Measurements from ENCODE around the gene JPH3. TPM values are rescaled to one million over a fixed set of nuclear protein-coding genes. Genes with fewer than 3 reads are reported as not detected.

JPH3 gene
- total RNA-seq = not detected

DNA sequence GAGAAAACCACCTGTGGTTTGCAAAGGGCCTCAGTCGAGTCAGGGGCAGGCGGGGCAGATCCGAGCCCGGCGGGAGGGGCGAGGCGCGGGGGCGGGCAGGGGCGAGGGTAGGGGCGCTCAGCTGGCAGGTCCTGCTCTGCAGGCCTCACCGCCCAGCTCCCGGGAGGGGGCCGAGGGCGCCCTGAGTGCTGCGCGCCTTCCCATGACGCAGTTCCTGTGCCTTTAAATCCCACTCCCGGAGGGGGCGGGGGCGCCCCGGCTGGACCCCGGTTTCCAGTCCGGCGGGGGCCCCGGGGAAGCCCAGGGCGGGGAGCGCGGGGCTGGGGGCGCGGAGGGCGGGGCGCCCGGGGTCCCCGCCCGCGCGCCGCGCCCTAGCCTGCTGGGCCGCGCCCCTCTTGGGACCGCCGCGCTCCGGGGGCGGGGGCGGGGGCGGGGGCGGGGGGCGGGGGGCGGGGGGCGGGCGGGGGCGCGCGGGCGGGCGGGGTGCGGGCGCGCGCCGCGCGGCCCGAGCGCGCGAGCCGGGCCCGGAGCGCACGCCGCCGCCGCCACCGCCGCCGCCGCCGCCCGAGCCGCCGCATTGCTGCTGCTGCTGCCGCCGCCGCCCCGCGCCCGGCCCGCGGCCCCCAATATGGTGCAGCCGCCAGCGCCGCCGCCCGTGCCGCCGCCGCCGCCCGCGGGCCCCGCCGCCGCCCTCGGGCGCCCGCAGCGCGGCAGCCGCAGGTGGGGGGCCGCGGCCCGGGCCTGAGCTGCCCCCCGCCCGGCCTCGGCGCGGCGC lies at the start of gene JPH3:
TSS of gene JPH3 (plus strand) at position 508 of the 775 bp plus-strand sequence. CDS start 639 bp downstream, outside the sequence.
- ATAC-seq = no peak
- no peak for DNase-seq (ENCODE audit: low spot score)

DNA sequence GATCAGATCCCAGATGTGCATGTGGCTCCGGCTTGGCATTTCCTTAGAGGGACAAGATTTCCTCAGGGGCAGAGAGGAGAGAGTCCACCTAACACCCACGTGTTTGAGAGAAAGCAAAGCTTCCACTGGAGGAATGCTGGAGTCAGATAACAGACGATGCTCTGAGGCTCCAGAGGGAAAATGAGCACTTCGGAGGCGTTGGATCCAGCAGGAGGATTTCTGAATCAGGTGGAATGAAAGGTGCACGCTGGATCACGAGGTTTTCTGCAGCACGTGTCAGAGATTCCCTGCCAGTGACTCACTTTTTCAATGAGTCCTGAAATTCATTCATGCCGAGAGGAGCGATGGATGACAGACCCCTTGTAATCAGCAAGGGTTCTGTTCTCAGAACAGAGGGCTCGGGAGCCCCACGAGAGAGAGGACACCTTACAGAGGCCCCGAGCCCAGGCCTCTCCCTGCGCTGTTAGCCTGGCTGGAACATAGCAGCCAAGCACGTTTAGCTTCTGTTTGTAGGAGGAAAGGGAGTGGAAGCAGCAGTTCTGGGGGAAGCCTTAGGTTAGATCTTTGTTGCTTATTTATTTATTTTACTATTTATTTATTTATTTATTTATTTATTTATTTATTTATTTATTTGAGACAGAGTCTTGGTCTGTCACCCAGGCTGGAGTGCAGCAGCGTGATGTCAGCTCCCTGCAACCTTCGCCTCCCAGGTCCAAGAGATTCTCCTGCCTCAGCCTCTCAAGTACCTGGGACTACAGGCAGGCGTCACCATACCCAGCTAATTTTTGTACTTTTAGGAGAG lies 49.3 kb upstream of the JPH3 start:
- ATAC-seq = no peak

DNA sequence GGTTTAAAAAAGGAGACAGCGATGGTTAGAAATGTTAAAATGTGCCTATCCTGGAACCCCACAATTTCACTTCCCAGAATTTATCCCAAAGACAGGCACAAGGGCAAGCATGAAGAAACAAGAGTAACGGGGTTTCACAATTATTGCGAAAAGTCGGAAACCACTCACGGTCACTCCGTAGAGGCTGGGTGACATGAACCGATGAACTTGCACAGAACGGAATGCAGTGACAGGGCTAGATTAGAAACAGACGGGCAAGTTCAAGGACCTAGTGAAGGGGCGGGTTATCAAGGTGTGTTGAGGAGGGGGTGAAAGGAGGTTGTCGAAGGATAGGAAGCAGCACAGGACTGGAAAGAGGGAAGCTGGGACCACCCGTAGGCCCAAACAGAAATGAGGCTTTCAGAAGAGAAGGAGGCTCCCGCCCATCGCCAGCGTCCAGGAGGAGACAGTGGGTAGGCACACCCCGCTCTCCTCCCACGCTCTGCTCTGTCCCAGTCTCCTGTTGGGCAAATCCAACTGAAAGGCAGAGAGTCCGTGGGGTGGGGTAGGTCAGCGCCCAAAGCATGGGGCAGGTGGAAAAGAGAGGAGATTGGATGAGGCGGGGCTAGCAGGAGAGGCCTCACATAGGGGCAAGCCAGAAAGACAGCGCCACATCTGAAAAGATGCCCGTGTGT lies 47.4 kb upstream of the JPH3 start:
- DNase-seq (ENCODE audit: low spot score) (peak; percentile 79), ATAC-seq (peak; percentile 74)

More for the DNA sequence above, 49.3 kb upstream of the JPH3 start:
- DNase-seq (ENCODE audit: low spot score) = no peak

DNA sequence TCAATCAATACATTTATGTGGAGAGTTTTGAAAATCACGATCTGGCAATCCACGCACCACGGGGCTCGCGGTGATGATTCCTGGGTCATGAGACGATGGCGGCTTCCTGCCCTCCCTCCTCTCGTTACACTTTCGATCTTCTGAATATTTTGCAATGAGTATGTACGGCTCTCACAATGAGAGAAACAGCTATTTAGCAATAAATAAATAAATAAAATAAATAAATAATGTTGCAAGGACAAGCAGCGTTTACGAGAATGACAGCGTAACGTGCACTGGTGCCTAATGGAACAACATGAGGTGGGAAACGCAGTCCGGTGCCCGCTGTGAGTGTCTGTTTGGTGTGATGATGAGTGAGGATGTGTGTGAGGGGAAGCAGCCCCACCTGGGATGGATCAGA lies 46.7 kb upstream of the JPH3 start:
- ATAC-seq = peak; percentile 54
- peak; percentile 66 for DNase-seq (ENCODE audit: low spot score)

DNA sequence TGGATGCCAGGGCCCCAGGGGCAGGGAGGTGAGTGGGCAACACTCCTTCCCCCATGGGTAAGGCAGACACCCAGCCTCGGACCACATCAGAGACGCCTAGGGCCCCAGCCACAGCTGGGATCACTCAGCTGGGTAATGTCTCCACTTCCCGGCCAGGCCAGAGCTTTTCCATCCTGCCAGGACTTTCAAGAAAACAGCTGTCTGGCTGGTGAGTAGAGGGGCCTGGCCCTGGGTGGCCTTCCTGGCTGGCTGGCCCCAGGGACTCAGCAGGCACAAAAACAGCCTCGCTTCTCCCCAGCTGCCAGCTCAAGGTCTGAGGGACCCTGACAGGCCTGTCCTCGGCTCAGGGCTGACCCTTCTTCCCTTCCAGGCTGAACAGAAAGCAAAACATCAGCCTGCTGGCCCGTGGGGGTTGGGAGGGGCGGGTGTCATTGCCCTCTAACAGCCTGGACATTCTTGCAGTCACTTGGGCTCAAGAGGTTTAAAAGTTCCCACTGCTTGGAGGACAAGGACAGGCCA lies 45.3 kb upstream of the JPH3 start:
- ATAC-seq = peak; percentile 63
- DNase-seq (ENCODE audit: low spot score) = peak; percentile 72

DNA sequence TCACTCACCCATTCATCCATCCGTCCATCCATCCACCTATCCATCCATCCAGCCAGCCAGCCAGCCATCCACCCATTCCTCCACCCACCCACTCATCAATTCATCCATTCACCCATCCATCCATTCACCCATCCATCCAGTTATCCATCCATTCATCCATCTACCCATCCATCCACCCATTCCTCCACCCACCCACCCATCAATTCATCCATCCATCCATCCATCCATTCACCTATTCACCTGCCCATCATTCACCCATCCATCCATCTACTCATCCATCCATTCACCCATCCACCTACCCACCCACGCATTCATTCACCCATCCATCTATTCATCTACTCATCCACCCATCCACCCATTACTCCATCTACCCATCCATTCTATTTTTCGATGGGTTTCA lies 43.6 kb upstream of the JPH3 start:
- no peak for ATAC-seq
- no peak for DNase-seq (ENCODE audit: low spot score)

DNA sequence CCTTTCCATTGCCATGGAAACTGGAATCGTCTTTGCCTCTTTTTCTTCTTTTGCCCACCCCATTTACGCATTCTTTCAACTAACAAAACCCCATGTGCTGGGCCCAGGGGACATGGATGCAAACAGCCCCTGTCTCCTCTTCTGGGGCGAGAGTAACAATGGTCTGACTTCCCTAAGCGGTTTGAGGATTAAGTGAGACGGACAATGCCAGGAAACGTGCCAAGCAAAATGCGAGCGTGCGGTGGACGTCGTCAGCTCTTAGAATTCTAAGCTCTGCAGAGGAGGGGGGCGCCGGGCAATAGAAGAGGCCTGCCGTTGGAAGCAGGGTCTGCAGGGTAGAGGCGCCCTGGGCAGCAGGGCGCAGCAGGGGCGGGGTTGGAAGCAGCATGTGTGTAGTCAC lies 42.4 kb upstream of the JPH3 start:
- ATAC-seq = no peak

DNA sequence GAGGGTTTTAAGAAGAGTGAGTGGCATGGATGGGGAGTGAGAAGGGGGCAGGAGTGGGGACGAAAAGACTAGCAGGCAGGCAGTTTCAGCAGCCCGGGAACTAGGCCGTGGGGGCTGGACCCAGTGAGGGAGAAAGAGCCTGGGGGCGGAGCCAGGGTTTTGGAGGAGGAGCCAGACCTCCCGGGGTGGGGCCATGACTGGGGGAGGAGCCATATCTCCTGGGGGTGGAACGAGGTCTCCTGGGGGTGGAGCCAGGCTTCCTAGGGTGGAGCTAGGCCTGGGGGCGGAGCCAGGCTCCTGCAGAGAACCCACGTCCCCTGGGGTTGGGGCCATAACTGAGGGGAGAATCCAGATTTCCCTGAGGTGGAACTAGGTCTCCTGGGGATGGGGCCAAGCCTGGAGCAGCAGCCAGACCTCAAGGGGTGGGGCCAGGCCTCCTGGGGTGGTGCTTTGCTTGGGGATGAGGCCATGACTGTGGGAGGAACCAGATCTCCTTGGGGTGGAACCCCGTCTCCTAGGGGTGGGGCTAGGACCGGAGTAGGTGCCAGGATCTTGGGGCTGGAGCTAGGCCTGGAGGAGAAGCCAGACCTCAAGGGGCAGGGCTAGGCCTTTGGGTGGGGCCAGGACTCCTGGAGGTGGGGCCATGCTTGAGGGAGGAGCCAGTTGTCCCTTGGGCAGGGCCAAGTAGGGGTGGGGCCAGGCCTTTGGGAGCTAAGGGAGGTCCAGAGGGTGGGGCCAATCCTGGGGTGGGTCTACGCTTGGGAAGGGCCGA lies 41.7 kb upstream of the JPH3 start:
- peak; percentile 51 for DNase-seq (ENCODE audit: low spot score)
- peak; percentile 38 for ATAC-seq

More for the DNA sequence above, 42.4 kb upstream of the JPH3 start:
- DNase-seq (ENCODE audit: low spot score) = no peak

DNA sequence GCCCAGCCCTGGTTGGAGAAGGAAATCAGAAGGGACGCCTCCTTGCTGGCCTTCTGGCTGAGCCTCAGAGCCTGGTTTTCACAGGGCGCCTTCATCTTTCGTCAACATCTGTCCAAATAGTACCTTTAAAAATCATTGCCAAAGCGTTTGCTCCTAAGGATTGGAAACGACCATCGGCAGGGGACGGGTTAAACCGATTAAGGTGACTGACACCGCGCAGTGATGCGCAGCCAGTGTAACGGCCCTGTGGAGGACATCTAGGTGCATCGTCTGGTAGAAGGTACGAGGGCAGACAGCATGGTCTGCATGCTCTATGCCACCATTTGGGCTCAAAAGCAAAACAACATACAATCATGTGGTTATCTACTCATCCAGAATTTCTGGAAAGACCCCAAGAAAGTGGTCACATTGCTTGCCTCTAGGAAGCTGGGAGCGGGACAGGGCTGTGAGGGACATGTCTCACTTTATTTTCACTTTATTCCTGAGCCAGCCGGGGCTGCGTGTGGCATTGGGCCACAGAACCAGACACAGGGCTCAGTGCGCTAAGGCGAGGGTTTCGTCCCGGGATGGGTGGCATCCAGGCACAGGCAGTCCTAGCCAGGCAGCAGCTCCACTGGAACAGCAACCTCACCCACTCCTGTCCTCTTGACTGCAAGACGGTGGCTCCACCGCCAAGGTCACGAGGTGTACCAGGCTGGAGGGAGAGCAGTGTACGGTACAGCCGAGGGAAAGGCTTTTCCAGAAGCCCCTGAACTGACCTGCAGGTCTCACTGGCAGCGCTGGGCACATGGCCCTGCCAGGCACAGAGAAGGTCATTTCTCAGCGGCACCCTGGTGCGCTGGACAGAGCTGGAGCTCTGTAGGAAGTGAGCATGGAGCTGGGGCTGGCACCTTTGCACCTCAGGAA lies 40.9 kb upstream of the JPH3 start:
- ATAC-seq = peak; percentile 28
- no peak for DNase-seq (ENCODE audit: low spot score)

DNA sequence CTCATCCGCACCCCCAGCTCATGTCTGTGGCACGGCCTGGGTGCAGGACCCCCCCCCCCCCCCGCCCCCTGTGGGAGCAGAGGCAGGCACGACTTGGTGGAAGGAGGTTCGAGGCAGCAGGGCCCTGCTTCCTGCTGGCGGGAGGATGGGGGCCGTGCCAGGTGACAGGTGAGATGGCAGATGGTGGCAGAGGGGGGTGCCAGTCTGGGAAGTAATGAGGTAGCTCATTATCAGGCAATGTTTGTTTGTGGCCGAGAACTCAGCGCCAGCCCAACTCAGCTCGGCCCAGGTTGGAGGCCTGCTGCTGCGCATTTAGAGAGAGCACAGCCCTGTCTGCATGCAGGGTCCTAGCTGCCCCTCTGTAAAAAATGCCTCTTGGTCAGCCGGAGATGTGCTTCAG lies 40.1 kb upstream of the JPH3 start:
- ATAC-seq (no peak), DNase-seq (ENCODE audit: low spot score) (no peak)

DNA sequence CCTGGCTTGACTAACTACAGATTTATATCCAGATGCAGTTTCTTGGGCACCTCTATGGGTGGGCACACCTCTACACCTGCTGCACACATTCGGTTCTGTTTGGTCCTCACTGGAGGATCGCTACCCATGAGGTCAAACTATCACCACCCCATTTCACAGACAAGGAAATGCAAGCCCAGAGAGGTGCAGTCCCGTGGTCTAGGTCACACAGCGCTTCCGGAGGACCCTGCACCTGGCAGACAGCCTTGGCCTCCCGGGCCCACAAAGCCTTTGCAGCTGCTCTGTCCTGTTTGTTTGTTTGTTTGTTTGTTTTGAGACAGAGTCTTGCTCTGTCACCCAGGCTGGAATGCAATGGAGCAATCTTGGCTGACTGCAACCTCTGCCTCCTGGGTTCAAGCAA lies 39.3 kb upstream of the JPH3 start:
- DNase-seq (ENCODE audit: low spot score) = no peak
- no peak for ATAC-seq

DNA sequence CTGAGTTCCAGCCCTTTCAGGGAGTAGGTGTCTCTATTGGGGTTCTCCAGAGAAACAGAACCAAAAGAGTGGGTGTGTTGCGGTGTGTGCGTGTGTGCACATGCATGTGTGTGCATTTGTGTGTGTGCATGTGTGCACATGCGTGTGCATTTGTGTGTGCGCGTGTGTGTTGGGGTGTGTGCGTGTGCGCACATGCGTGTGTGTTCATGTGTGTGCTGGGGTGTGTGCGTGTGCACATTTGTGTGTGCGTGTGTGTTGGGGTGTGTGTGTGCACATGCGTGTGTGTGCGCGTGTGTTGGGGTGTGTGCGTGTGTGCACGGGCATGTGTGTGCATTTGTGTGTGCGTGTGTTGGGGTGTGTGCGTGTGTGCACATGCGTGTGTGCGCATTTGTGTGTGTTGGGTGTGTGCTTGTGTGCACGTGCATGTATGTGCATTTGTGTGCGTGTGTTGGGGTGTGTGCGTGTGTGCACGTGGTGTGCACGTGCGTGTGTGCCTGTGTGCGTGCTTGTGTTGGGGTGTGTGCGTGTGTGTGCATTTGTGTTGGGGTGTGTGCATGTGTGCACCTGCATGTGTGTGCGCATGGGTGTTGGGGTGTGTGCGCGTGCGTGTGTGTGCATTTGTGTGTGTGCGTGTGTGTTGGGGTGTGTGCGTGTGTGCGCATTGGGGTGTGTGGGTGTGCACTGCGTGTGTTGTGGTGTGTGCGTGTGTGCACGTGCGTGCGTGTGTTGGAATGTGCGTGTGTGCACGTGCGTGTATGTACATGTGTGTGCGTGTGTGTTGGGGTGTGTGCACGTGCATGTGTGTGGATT lies 38.4 kb upstream of the JPH3 start:
- no peak for DNase-seq (ENCODE audit: low spot score)

DNA sequence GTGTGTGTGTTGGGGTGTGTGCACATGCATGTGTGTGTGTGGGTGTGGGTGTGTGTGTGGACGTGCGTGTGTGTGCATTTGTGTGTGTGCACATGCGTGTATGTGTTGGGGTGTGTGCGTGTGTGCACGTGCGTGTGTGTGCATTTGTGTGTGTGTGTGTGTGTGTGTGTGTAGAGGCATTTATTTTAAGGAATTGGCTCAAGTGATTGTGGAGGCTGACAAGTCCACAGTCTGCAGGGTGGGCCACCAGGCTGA lies 37.9 kb upstream of the JPH3 start:
- DNase-seq (ENCODE audit: low spot score) (no peak), ATAC-seq (no peak)

More for the DNA sequence above, 38.4 kb upstream of the JPH3 start:
- no peak for ATAC-seq

DNA sequence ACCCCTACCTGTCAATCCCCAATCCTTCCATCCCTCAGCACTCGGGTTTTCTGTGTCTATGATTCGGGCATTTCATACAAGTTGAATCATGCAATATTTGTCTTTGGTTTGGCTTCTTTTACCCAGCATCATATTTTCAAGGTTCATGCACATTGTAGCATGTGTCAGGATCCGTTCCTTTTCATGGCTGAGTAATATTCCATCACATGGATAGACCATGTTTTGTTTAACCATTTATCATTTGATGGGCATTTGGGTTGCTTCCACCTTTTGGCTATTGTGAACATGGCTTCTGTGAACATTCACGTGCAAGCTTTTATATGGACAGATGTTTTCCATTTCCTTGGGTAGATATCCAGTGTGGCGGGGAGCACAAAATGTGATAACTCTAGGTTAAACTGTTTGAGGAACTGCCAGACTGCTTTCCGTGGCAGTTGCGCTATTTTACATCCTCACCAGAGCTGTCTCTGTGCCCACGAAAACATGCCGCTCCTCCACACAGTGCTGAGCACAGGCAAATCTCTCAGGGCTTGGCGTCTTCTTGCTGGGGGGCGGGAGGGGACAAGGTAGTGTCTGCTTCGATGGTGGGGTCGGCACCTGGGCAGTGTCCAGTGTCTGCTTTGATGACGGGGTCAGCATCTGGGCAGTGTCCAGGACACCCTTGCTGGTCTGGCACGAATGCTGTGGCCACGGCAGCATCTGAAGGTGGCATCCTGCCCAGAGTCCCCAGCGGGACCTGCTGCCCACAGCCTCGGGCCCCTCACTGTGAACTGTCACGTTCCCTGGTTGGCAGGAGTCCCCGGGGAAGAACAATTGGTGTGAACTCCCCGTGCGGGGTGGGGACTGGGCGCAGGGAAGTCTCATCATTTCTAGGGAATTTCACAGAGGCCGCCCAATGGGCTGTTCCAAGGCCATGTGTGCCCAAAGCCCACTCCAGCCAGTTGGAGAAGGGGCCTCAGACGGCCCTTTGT lies 32.4 kb upstream of the JPH3 start:
- ATAC-seq = no peak
- DNase-seq (ENCODE audit: low spot score) = peak; percentile 52

DNA sequence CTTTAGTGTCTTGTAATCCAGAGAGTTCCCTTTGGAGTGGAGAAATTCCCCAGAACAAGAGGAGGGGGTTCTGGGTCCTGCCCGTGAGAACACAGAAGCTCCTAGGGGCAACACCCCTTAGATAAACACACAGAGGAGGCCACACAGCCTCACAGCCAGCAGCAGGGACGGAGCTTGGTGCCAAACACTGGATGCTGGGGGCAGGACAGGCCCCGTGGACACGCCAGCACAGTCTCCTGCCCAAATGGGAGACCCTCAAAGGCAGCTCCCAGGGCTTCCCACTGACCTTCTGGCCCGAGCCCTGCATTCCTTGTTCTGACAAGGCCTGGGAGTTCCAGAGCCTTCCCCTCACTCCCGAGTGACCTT lies 31.8 kb upstream of the JPH3 start:
- no peak for DNase-seq (ENCODE audit: low spot score)
- no peak for ATAC-seq

DNA sequence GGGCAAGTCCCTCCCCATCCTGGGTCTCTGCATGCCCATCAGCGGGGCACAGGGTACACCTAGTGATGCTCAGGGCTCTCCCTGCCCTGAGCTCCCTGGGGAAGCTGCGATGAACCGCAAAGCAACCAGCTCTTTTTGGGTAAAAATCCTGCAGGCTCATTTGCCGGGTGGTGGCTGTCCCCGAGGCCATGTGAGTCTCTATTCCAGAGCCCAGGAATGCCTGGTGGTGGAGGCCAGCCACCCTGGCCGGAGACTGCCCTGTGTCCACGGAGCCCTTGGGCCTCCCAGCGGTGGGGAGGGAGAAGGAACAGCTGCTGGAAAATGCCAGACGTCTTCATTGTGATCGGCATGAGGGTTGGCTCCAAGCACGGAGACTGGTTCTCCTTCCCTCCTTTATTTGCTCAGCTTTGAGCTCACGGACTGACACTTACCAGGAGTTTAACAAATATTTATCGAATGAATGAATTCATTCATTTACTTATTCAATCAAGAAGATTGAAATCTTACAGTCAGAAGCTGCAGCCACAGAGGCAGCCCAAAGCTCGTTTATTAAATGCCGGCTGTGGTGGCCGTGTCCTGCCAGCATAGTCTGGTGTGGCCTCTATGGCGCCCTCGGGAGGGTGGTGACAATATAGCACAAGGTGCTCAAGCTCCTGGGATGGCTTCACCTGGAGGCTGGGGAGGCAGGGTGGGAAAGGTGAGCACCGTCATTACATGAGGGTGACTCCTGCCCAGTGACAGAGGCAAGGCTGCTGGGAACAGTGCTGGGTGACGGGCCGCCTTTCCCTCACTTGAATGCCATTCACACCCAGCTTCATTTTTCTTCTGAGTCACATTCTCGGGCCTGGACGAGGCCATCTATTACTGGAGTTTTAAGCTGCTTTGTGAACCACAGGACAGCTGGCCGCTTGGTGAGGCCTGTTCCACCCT lies 31.1 kb upstream of the JPH3 start:
- peak; percentile 83 for DNase-seq (ENCODE audit: low spot score)
- ATAC-seq = peak; percentile 98

DNA sequence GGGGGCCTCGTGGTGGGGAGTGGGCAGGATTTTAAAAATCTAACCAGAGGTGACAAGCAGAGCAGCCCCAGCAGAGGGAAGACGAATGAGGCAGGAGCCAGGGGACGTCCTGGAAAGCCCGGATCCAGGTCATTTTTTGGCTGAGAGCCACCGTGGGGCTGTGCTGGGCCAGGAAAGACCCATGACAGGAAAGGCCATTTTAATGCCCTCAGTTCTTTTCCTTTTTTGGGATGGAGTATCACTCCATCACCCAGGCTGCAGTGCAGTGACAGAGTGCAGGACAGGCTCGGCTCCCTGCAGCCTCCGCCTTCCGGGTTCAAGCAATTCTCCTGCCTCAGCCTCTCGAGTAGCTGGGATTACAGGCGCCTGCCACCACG lies 30.5 kb upstream of the JPH3 start:
- no peak for DNase-seq (ENCODE audit: low spot score)
- ATAC-seq = no peak

Measured in left lobe of liver (tissue), 2 donors.